ENCODE results near the gene IFI16.

GRCh38 chr1:159079525-159079924, 69.8 kb downstream of the IFI16 start:
- TF ChIP-seq CTCF (conservative IDR thresholded peaks at IDR 0.05; ENCODE audit: low read depth, low read length) (no peak), EZH2 (IDR thresholded peaks at IDR 0.05; ENCODE audit: low read length, unreplicated experiment) (no peak), EZH2phosphoT487 (IDR thresholded peaks at IDR 0.05; ENCODE audit: borderline replicate concordance, low read length) (no peak)
